ENCODE data around the gene CBR3. TPM values are rescaled to one million over a fixed set of nuclear protein-coding genes. Genes with fewer than 3 reads are reported as not detected.

CBR3 gene
- total RNA-seq, 1 donor from 2014 or later = 4.3 TPM

GRCh38 chr21:36111238-36111637 lies 23.6 kb upstream of the CBR3 start:
- ATAC-seq = no peak
- DNase-seq = peak; percentile 57
- Histone ChIP-seq H3K27ac (no peak overlapping the region), H3K4me3 (no peak overlapping the region), H3K27me3 (ENCODE audit: low read depth) (no peaks in the 10 kb centered on the region), H3K9me3 (no peaks in the 10 kb centered on the region), H3K4me1 (peaks cover 21% of the 10 kb centered on the region), H3K36me3 (no peaks in the 10 kb centered on the region)
- no peak for TF ChIP-seq CTCF (IDR thresholded peaks at IDR 0.05)
- intact Hi-C loops (cut with DNase I) = no loop called here

GRCh38 chr21:36113647-36114428 lies 21.0 kb upstream of the CBR3 start:
- peak; percentile 86 to 88 for ATAC-seq
- peak overlapping the region; percentile 51 for H3K4me3 ChIP-seq
- no peak for TF ChIP-seq CTCF (IDR thresholded peaks at IDR 0.05)
- intact Hi-C loops (cut with DNase I) = no loop called here
- H3K9me3 ChIP-seq = no peaks in the 10 kb centered on the region
- peak overlapping the region; percentile 70 for H3K27ac ChIP-seq
- H3K36me3 ChIP-seq = no peaks in the 10 kb centered on the region
- peak; percentile 90 for DNase-seq
- peaks cover 21% of the 10 kb centered on the region for H3K4me1 ChIP-seq
- no peaks in the 10 kb centered on the region for H3K27me3 ChIP-seq (ENCODE audit: low read depth)

GRCh38 chr21:36115138-36115730 lies 19.6 kb upstream of the CBR3 start:
- no peak for ATAC-seq
- DNase-seq = no peak
- no peak overlapping the region for H3K27ac ChIP-seq
- intact Hi-C loops (cut with DNase I) = no loop called here
- H3K36me3 ChIP-seq = no peaks in the 10 kb centered on the region
- H3K4me1 ChIP-seq = peaks cover 21% of the 10 kb centered on the region
- no peak for TF ChIP-seq CTCF (IDR thresholded peaks at IDR 0.05)
- H3K27me3 ChIP-seq (ENCODE audit: low read depth) = no peaks in the 10 kb centered on the region
- no peaks in the 10 kb centered on the region for H3K9me3 ChIP-seq
- no peak overlapping the region for H3K4me3 ChIP-seq

GRCh38 chr21:36117286-36117741 lies 17.6 kb upstream of the CBR3 start:
- intact Hi-C loops (cut with DNase I) = no loop called here
- Histone ChIP-seq H3K27me3 (ENCODE audit: low read depth) (no peaks in the 10 kb centered on the region), H3K9me3 (no peaks in the 10 kb centered on the region), H3K36me3 (no peaks in the 10 kb centered on the region), H3K27ac (no peak overlapping the region), H3K4me1 (peaks cover 20% of the 10 kb centered on the region), H3K4me3 (no peak overlapping the region)
- no peak for ATAC-seq
- TF ChIP-seq CTCF (IDR thresholded peaks at IDR 0.05) = no peak
- DNase-seq = no peak

- Histone ChIP-seq H3K27me3 (ENCODE audit: low read depth) (no peaks in the 10 kb centered on the region), H3K36me3 (no peaks in the 10 kb centered on the region), H3K4me1 (no peaks in the 10 kb centered on the region), H3K4me3 (no peak overlapping the region), H3K27ac (peak overlapping the region; percentile 28), H3K9me3 (no peaks in the 10 kb centered on the region)
- no peak for TF ChIP-seq CTCF (IDR thresholded peaks at IDR 0.05)
- intact Hi-C loops (cut with DNase I) = no loop called here
- no peak for DNase-seq
- ATAC-seq = peak; percentile 50 to 74
These were observed 14.5 kb upstream of the CBR3 start for GRCh38 chr21:36120304-36120888.
